GM19351 (cell line): ENCODE measurements around the gene BRSK2.
"Not testable (repeated sequence)": the region's sequence is repeated elsewhere in the genome, so short reads cannot be mapped to it uniquely, and the experiment has no call there.

ENCODE experiments used
- ATAC-seq: cut with Tn5 transposase; IDR thresholded peaks from one replicate; pipeline ENCODE4 v1.9.1; 2021; ENCODE audit warnings: mild to moderate bottlenecking, moderate library complexity; ENCODE audit not compliant: unreplicated experiment

Gene BRSK2

GRCh38 chr11:1389932-1390568 lies at the start of gene BRSK2:
Gene BRSK2 (plus strand): TSS chr11:1389934. CDS start chr11:1390285, 351 bp downstream.
- ATAC-seq, result no peak

DNA sequence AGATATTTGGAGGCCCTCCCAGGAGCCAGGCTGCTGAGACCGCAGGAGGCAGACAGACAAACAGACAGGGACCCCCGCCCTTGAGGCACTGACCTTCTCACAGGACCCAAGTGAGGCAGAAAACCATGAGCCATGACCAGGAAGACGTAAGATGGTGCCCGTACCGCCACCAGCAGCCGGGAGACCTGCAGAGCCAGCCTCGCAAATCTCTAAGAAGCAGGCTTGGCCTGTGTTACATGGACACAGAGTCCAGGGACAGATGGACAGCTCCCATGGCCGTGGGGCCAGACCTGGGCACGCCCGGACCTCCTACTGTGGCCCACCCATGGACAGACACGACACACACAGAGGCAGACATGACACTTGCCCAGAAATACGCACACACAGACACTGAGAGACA lies 49.6 kb upstream of the BRSK2 start:
- ATAC-seq, result no peak

- not testable (repeated sequence) for ATAC-seq
These were observed 48.5 kb upstream of the BRSK2 start for GRCh38 chr11:1341226-1341625.

DNA sequence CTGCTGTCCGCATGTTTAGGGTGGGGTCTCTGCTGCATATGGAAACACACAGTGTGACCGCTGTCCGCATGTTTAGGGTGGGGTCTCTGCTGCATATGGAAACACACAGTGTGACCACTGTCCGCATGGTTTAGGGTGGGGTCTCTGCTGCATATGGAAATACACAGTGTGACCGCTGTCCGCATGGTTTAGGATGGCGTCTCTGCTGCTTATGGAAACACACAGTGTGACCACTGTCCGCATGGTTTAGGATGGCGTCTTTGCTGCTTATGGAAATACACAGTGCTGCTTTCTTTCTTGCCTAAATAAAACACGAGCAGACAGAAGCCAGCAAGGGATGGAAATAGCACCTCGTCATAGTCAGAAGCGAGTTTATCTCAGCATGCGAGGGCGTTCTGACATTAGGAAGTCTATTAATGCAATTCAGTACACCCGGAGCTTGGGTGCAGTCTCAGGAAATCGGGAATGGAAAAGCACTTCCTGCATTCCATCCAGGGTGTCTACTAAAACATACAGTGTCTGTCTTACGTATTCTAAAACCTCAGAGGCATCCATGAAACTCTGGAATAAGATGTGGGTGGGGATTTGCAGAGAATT lies 47.7 kb upstream of the BRSK2 start:
- no peak for ATAC-seq

DNA sequence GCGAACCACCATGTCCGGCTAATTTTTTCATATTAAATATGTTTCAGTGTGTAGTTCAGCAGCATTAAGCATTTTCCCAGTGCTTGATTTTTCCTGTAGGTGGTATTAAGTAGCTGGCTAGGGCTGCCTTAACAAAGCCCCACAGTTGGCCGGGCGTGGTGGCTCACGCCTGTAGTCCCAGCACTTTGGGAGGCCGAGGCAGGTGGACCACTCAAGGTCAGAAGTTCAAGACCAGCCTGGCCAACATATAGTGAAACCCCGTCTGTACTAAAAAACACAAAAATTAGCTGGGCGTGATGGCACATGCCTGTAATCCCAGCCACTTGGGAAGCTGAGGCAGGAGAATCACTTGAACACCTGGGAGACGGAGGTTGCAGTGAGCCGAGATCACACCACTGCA lies 46.8 kb upstream of the BRSK2 start:
- ATAC-seq, result no peak

DNA sequence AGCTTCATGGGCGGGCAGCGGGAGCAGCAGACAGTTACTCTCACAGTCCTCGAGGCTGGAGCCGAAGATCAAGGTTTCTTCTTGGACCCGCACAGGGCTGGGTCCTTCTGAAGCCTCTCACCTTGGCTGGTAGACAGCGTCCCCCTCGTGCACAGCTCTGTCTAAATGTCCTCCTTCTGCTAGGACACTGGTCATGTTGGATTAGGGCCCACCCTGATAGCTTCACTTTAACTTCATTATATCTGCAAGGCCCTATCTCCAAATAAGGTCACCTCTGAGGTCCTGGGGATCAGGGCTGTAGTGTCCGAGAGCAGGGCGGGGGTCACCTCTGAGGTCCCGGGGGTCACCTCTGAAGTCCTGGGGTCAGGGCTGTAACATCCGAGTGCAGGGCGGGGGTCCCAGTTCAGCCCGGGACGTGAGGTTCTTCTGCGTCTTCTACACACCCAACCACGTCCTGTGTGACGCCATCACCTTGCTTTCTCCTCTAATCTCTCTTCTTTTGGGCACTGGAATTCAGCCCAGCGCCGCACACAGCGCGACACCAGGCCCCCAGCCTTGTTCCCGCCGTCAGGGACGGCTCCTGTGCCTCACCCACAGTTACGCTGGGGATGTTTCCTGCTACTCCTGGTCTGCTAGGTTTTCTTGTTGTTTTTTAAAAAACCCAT lies 46.2 kb upstream of the BRSK2 start:
- ATAC-seq, result no peak

DNA sequence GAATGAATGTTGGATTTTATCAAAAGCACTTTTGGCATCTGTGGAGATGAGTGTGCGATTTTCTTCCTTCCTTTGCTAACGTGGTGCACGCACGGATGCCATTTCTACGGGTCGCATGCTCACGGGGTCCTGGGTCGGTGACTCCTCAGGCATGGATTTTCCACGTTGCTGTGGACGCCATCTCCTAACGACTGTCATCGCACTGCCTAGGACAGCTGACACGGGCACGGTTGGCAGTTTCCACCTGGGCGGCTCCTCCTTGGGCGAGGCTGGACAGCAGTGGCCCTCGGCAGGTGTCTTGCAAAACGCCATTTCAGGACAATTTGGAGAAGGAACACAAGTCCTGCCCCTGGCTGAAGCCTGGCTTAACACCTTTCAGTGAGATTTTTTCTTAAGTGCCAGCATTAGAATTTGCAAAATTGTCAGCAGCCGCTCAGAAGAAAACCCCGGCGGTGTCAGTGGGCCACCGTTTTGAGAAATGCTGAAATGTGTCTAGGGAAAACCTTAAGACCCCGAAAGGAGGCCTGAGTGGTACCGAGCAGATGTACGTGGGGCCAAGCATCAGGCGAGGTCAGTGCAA lies 45.6 kb upstream of the BRSK2 start:
- ATAC-seq, result no peak

- ATAC-seq, result no peak
These were observed 43.8 kb upstream of the BRSK2 start for GRCh38 chr11:1345737-1346513.

DNA sequence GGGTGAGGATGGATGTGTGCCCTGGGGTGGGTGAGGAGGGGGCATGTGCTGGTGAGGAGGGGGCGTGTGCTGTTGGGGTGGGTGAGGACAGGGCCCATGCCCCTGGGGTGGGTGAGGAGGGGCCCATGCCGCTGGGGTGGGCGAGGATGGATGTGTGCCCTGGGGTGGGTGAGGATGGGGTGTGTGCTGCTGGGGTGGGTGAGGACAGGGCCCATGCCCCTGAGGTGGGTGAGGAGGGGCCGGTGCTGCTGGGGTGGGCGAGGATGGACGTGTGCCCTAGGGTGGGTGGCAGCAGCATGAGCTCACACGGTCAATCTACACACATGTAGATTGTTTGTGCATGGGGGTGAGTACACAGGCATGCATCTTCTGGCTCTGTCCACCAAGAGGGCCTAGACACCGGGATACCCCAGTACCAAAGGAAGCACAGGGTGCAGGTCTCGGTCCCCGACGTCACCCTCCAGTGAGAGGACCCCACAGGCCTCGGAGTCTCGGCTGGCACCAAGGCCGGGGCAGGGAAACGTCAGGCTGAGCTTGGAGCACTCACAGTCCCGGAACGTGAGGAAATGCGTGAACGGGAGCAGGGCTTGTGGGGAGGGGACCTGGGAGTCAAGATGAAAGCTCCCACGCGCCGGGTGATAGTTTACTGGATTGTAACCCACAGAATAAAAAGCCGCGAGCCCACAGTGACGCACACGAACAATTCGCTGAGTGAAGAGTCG lies 42.9 kb upstream of the BRSK2 start:
- no peak for ATAC-seq

DNA sequence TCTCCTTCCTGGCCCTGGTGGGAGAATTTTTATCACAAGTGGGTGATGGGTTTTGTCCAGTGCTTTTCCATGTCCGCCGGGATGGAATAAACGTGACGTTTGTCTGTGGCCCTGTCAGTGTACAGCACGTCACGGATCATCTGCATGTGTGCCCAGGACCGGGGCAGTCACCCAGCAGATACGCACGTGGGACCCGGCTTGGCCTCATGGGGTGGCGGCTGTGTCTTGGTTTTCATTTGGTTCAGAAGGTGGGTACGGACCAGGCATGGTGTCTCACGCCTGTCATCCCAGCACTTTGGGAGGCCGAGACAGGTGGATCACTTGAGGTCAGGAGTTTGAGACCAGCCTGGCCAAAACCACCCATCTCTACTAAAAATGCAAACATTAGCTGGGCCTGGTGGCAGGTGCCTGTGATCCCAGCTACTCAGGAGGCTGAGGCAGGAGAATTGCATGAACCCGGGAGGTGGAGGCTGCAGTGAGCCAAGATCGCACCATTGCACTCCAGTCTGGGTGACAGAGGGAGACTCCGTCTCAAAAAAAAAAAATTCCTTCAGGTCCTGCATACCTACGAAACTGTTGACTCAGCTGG lies 42.2 kb upstream of the BRSK2 start:
- not testable (repeated sequence) for ATAC-seq

DNA sequence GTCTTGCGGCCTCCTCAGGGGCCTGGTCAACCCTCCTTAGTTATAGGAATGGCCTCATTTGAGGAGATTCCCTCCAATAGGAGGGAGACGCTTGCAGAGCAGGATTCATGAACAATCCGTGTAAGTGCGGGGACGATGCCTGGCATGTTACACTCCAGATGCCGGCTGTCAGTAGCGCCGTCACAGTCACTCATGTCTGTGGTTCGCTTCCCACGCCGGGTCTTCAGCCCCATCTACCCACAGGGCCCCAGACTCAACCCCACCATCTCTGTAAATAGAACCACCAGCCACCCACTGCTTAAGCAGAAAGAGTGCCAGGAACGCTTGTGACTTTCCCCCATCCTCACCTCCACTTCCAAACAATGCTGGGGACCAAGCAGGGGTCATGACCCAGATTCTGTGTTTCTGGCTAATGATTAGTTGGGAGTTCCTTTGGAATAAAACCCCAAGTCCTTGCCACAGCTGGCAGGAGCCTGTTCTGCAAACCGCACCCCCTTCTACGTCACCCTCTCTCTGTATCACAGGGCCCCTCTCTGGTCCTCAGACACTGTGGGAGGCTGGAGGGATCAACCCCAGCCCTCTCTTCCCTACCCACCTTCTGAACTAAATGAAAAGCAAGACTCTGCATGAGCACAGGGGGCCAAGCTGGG lies 41.5 kb upstream of the BRSK2 start:
- ATAC-seq, result no peak

GRCh38 chr11:1348796-1349326 lies 40.9 kb upstream of the BRSK2 start:
- ATAC-seq, result no peak

GRCh38 chr11:1349327-1350041 lies 40.2 kb upstream of the BRSK2 start:
- no peak for ATAC-seq

- ATAC-seq, result no peak
These were observed 39.5 kb upstream of the BRSK2 start for GRCh38 chr11:1350086-1350725.

GRCh38 chr11:1351278-1351937 lies 38.3 kb upstream of the BRSK2 start:
- no peak for ATAC-seq

- ATAC-seq, result no peak
These were observed 36.9 kb upstream of the BRSK2 start for GRCh38 chr11:1352696-1353382.
